T-helper 1 cell treated with Interleukin-12 subunit alpha and Interleukin-12 subunit beta and Interleukin-4 antibody, amounts not matched to agents 30 ng/mL and 1 ng/mL, for 36 hours (primary cell): ENCODE results near the gene PGLYRP3. TPM values are rescaled to one million over a fixed set of nuclear protein-coding genes. Genes with fewer than 3 reads are reported as not detected.

Experiments
- intact Hi-C: fragments of 100-400 bp; cut with micrococcal nuclease; formaldehyde crosslinking; loops from one replicate; pipeline ENCODE4 v1.15.1; 2024
- total RNA-seq: library from RNA; stranded (reverse); gene quantifications from 2 replicates; pipeline ENCODE4 v1.2.3, GENCODE V29; 2022

PGLYRP3 gene
- not detected in 2 replicates for total RNA-seq

GRCh38 chr1:153312570-153313186 lies at the start of gene PGLYRP3:
Gene PGLYRP3 (minus strand): TSS chr1:153312952. CDS start chr1:153310665, 2,287 bp downstream.
- intact Hi-C loops = no loop called here

GRCh38 chr1:153362187-153362775 lies 49.5 kb upstream of the PGLYRP3 start:
- intact Hi-C loops = no loop called here

GRCh38 chr1:153361480-153362109 lies 48.8 kb upstream of the PGLYRP3 start:
- intact Hi-C loops = no loop called here

GRCh38 chr1:153360592-153361479 lies 48.1 kb upstream of the PGLYRP3 start:
- intact Hi-C loops = no loop called here

- intact Hi-C loops = no loop called here
These were observed 47.4 kb upstream of the PGLYRP3 start for GRCh38 chr1:153360190-153360589.

- intact Hi-C loops = no loop called here
These were observed 46.5 kb upstream of the PGLYRP3 start for GRCh38 chr1:153359241-153359640.

- intact Hi-C loops = no loop called here
These were observed 45.9 kb upstream of the PGLYRP3 start for GRCh38 chr1:153358691-153358975.

- intact Hi-C loops = no loop called here
These were observed 45.3 kb upstream of the PGLYRP3 start, which contains the start of gene S100A9 for GRCh38 chr1:153357853-153358690. Gene S100A9 (plus strand): TSS chr1:153357854. CDS start chr1:153358284, 430 bp downstream.

- intact Hi-C loops = no loop called here
These were observed 44.5 kb upstream of the PGLYRP3 start for GRCh38 chr1:153357076-153357852.

- intact Hi-C loops = no loop called here
These were observed 43.8 kb upstream of the PGLYRP3 start for GRCh38 chr1:153356392-153357075.

GRCh38 chr1:153355445-153356071 lies 42.8 kb upstream of the PGLYRP3 start:
- intact Hi-C loops = no loop called here

GRCh38 chr1:153354515-153355193 lies 41.9 kb upstream of the PGLYRP3 start:
- intact Hi-C loops = no loop called here

- intact Hi-C loops = no loop called here
These were observed 40.6 kb upstream of the PGLYRP3 start for GRCh38 chr1:153353226-153353947.

- intact Hi-C loops = loop anchor here (1.0 kb wide), 5 partner anchors 52 to 265 kb away; no protein-coding TSS in a partner anchor
These were observed 39.8 kb upstream of the PGLYRP3 start for GRCh38 chr1:153352523-153352922.

GRCh38 chr1:153350321-153350957 lies 37.7 kb upstream of the PGLYRP3 start:
- intact Hi-C loops = no loop called here

- intact Hi-C loops = no loop called here
These were observed 36.9 kb upstream of the PGLYRP3 start for GRCh38 chr1:153349363-153350320.
